NCI-H2171 treated with DMSO at 0.1 percent for 48 hours (cell line): ENCODE data around the gene C1orf141.
"Not testable (repeated sequence)": the region's sequence is repeated elsewhere in the genome, so short reads cannot be mapped to it uniquely, and the experiment has no call there.

ENCODE experiments used
- DNase-seq: peaks from one replicate; lab custom pipeline; 2025; lab: John Stamatoyannopoulos, UW

Gene C1orf141

GRCh38 chr1:67085326-67085725 lies 49.4 kb downstream of the C1orf141 start:
- no peak for DNase-seq

DNA sequence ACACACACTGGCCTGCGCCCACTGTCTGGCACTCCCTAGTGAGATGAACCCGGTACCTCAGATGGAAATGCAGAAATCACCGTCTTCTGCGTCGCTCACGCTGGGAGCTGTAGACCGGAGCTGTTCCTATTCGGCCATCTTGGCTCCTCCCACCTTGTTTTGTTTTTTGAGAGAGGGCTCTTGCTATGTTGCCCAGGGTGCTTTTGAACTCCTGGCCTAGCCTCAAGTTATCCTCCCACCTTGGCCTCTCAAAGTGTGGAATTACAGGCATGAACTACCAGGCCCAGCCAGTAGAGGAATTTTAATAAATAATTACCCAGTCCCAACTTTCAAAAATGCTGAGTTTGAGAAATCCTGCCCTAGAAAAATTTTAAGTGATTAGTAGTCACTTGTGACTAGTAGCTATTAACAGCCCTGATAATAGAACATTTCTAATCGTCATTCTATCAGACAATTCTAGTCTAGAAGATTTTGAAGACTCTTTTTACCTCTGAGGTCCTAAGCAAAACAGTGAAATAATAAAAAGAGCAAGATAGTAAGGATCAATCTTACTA lies 49.9 kb downstream of the C1orf141 start:
- DNase-seq: no peak

GRCh38 chr1:67078291-67078690 lies 56.5 kb downstream of the C1orf141 start:
- no peak for DNase-seq

- DNase-seq: no peak
Observed at GRCh38 chr1:67077593-67077992, 57.2 kb downstream of the C1orf141 start.

- DNase-seq: no peak
Observed at GRCh38 chr1:67072749-67073148, 62.0 kb downstream of the C1orf141 start.

GRCh38 chr1:67067655-67068054 lies 67.1 kb downstream of the C1orf141 start:
- not testable (repeated sequence) for DNase-seq

DNA sequence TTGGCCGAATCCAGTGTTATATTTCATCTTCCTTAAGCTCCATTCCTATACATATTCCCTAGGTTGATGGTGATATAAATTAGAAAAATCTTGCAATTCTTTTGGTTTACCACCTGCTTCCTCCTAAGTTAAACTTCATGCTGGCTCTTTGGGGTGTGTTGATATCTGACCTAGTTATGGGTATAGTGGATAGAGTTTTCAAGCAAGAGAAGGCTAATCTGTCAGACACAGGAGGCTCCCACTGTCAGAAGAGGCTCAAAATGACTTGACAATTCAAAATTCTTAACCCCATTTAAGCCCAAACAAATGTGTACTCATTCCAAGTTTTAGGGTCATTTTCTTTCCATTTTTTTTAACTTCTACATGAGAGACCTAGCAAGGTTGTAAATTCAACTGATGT lies 72.4 kb downstream of the C1orf141 start:
- DNase-seq: no peak

- no peak for DNase-seq
Observed at GRCh38 chr1:67061266-67061665, 73.5 kb downstream of the C1orf141 start.

GRCh38 chr1:67060811-67061218 lies 74.0 kb downstream of the C1orf141 start:
- no peak for DNase-seq

GRCh38 chr1:67059346-67059745 lies 75.4 kb downstream of the C1orf141 start:
- DNase-seq: no peak

GRCh38 chr1:67058761-67059160 lies 76.0 kb downstream of the C1orf141 start:
- DNase-seq: no peak

DNA sequence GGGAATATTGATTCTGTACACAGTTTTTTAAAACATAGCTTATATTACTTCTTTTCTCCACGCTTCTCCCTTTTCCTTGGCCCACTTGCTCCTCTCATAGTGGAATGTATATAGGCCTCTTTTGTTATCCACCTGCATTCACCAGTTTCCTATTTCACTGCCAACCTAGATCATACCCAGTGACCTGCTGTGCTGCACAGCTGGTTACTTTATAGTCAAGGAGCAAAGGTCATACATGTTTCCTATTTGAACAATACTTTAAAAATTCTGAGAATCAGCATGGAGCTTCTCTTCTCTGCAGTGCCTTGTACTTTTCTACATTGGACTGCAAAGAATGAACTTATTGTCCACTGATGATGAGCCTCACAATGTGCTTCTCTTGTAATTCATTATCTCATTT lies 76.5 kb downstream of the C1orf141 start:
- DNase-seq: peak; percentile 4

GRCh38 chr1:67053785-67054772 lies 80.7 kb downstream of the C1orf141 start, which contains the start of gene SLC35D1:
Gene SLC35D1, minus strand, starts transcription at chr1:67054148. Its CDS starts 135 bp downstream, at chr1:67054013.
- DNase-seq: peak; percentile 83

GRCh38 chr1:67053535-67053784 lies 81.3 kb downstream of the C1orf141 start:
- no peak for DNase-seq

DNA sequence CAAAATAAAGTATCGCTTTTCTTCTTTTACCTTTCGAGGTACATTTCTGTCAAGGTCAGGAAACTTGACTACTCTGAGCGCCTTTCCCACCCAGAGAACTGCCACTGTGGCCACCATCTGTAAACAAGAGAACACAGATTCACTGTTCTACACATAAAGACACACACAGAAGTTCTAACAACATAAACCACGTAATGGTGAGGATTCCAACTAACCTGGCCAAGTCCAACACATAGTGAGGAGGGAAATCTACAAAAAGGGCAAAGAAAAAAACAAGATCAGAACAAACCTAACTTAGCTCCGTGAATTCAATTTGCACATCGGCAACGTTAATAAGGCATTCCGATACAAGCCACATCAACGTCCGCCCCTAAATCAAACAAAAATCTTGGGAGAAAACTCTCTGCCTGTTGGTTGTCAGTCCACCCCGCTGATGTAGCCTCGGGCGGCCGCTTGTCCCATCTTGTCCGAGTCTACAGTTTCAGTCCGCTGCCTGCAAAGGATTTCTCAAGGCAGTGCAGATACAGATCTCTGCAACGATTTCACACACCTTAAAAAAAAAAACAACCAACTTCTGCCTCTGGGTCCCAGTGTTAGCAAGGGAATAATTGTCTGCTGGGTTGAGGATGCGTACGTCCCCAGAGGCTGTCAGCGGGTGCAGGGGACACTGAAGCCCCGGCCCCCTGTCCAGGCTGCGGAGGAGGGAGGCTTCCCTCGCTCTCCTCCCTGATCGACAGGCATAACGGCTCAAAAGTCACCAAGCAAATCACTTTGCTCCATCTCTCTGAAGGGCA lies 81.8 kb downstream of the C1orf141 start:
- DNase-seq: peak; percentile 28

GRCh38 chr1:67051196-67051595 lies 83.6 kb downstream of the C1orf141 start:
- no peak for DNase-seq

- no peak for DNase-seq
Observed at GRCh38 chr1:67044631-67045270, 90.0 kb downstream of the C1orf141 start.

GRCh38 chr1:67043366-67043765 lies 91.4 kb downstream of the C1orf141 start:
- no peak for DNase-seq
